ENCODE measurements around the gene IER3. TPM values are rescaled to one million over a fixed set of nuclear protein-coding genes. Genes with fewer than 3 reads are reported as not detected.

IER3 gene, protein sequence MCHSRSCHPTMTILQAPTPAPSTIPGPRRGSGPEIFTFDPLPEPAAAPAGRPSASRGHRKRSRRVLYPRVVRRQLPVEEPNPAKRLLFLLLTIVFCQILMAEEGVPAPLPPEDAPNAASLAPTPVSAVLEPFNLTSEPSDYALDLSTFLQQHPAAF
- total RNA-seq, result 100 to 1,000 TPM; 375 to 386 TPM

DNA sequence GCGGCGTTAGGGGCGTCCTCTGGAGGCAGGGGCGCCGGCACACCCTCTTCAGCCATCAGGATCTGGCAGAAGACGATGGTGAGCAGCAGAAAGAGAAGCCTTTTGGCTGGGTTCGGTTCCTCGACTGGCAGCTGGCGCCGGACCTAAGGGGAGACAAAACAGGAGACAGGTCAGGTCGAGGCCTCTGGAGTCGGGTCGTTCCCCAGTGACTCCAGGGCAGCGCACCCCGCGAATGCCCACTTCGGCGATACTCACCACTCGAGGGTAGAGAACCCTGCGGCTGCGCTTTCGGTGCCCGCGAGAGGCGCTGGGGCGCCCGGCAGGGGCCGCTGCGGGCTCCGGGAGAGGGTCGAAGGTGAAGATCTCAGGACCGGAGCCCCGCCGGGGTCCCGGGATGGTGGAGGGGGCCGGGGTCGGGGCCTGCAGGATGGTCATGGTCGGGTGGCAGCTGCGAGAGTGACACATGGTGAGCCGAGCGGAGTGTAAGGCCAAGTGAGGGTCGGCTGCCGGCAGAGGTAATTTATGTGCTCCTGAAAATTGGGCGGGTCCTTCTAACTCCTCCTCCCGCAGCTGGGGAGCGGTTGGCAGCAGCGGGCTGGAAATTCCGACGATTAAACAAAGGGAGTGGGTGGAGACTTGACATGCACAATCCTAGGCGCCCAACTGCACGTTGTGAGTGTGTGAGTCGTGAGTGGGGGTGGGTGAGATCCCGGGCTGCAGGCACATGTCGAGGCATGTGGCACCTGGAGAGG lies at the start of gene IER3:
Gene IER3, minus strand, starts transcription at position 494 of the 752 bp plus-strand sequence. Its CDS starts 29 bp downstream, at position 465.
- Mint-ChIP-seq H3K9me3 (no peaks in the 10 kb centered on the region), H3K4me1 (ENCODE audit: low read depth) (peaks cover 63% of the 10 kb centered on the region), H3K4me3 (peak within 1 kb of the TSS; percentile 99), H3K27ac (peak within 1 kb of the TSS; percentile 94), H3K36me3 (ENCODE audit: low read depth) (peaks cover 50% of the 10 kb centered on the region), H3K27me3 (no peaks in the 10 kb centered on the region)
- DNase-seq, result peak; percentile 94
- TF ChIP-seq, protein P1, sequence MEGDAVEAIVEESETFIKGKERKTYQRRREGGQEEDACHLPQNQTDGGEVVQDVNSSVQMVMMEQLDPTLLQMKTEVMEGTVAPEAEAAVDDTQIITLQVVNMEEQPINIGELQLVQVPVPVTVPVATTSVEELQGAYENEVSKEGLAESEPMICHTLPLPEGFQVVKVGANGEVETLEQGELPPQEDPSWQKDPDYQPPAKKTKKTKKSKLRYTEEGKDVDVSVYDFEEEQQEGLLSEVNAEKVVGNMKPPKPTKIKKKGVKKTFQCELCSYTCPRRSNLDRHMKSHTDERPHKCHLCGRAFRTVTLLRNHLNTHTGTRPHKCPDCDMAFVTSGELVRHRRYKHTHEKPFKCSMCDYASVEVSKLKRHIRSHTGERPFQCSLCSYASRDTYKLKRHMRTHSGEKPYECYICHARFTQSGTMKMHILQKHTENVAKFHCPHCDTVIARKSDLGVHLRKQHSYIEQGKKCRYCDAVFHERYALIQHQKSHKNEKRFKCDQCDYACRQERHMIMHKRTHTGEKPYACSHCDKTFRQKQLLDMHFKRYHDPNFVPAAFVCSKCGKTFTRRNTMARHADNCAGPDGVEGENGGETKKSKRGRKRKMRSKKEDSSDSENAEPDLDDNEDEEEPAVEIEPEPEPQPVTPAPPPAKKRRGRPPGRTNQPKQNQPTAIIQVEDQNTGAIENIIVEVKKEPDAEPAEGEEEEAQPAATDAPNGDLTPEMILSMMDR (IDR thresholded peaks at IDR 0.05), result peak; percentile 35
- ChIA-PET CTCF (interaction anchor here (0.7 to 2.4 kb wide), 11 partner anchors 11 to 140 kb away, joined by 3 to 9 read pairs (median 4); partner anchors contain the start of gene DDR1), POLR2A (interaction anchor here (0.7 to 10.9 kb wide), 24 partner anchors 9 to 251 kb away, joined by 3 to 212 read pairs (median 5); partner anchors contain the start of genes MRPS18B, PPP1R10 and TUBB)
- peak; percentile 56 for ATAC-seq
- intact Hi-C loops (cut with micrococcal nuclease), result loop anchor here (2.0 to 5.0 kb wide), 2 partner anchors 25 to 43 kb away; no protein-coding TSS in a partner anchor

DNA sequence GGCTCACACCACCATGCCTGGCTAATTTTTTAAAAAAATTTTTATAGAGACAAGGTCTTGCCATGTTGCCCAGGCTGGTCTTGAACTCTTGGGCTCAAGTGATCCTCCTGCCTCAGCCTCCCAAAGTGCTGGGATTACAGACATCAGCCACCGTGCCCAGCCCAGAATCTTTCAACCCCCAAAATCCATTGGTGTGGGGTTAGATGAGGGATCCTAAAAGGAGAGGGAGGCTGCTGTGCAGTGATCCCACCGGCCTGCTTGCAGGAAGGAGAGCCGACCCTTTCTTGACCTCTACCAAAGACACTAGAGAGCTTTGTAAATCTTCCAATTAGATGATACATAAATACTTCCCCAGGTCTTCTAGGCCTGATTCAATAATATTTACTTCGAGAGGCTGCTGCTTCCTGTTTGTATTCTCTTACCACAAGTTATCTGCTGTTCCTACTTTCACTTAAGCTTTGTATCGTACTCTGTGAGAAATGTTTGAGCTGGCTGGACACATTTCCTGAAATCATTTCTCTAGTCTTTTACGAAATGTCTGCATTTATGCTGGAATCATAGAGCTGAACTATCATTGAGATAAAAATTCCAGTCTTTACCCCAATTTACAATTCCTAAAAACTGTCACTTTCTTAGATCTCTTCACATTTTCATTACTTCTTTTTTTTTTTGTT lies 49.3 kb upstream of the IER3 start:
- POLR2A ChIA-PET, result interaction anchor here (0.7 to 2.3 kb wide), 9 partner anchors 8 to 58 kb away, joined by 3 to 11 read pairs (median 3); partner anchors contain the start of gene FLOT1
- peak overlapping the region; percentile 68 for H3K4me3 Mint-ChIP-seq
- ATAC-seq (peak; percentile 63), DNase-seq (no peak)
- CTCF ChIA-PET, result interaction anchor here (0.9 to 2.2 kb wide), 4 partner anchors 10 to 48 kb away, joined by 3 to 8 read pairs (median 4); no protein-coding TSS in a partner anchor
- peaks cover 4% of the 10 kb centered on the region for H3K9me3 Mint-ChIP-seq
- intact Hi-C loops (cut with micrococcal nuclease), result no loop called here
- H3K4me1 Mint-ChIP-seq (ENCODE audit: low read depth), result peaks cover 72% of the 10 kb centered on the region
- TF ChIP-seq, protein P1 (IDR thresholded peaks at IDR 0.05), result no peak
- no peaks in the 10 kb centered on the region for H3K27me3 Mint-ChIP-seq
- H3K36me3 Mint-ChIP-seq (ENCODE audit: low read depth), result peaks cover 46% of the 10 kb centered on the region
- H3K27ac Mint-ChIP-seq, result peak overlapping the region; percentile 94

DNA sequence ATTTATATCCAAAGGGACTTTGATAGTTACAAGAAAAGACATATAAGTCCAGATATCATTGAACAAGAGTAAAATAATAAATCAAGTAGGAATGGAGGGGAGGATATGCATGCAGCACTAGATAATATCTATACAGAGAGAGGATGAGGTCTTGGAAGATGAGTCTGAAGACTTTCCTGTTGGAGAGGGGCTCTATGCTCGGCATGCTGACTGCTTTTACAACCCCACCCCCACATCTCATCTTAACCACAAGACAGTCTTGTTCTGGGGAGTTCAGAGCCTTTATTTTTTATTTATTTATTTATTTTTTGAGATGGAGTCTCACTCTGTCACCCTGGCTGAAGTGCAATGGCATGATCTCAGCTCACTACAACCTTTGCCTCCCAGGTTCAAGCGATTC lies 48.4 kb upstream of the IER3 start:
- H3K27ac Mint-ChIP-seq, result peak overlapping the region; percentile 94
- peaks cover 46% of the 10 kb centered on the region for H3K36me3 Mint-ChIP-seq (ENCODE audit: low read depth)
- no peak for ATAC-seq
- no peak for DNase-seq
- TF ChIP-seq, protein P1 (IDR thresholded peaks at IDR 0.05), result no peak
- peaks cover 75% of the 10 kb centered on the region for H3K4me1 Mint-ChIP-seq (ENCODE audit: low read depth)
- CTCF ChIA-PET, result interaction anchor here (2.2 kb wide), 1 partner anchor 29 kb away, joined by 8 read pairs; no protein-coding TSS in a partner anchor
- POLR2A ChIA-PET, result interaction anchor here (2.3 to 7.9 kb wide), 2 partner anchors 18 to 23 kb away, joined by 11 to 67 read pairs; no protein-coding TSS in a partner anchor
- H3K9me3 Mint-ChIP-seq, result peaks cover 4% of the 10 kb centered on the region
- intact Hi-C loops (cut with micrococcal nuclease), result no loop called here
- no peaks in the 10 kb centered on the region for H3K27me3 Mint-ChIP-seq
- H3K4me3 Mint-ChIP-seq, result peak overlapping the region; percentile 12

DNA sequence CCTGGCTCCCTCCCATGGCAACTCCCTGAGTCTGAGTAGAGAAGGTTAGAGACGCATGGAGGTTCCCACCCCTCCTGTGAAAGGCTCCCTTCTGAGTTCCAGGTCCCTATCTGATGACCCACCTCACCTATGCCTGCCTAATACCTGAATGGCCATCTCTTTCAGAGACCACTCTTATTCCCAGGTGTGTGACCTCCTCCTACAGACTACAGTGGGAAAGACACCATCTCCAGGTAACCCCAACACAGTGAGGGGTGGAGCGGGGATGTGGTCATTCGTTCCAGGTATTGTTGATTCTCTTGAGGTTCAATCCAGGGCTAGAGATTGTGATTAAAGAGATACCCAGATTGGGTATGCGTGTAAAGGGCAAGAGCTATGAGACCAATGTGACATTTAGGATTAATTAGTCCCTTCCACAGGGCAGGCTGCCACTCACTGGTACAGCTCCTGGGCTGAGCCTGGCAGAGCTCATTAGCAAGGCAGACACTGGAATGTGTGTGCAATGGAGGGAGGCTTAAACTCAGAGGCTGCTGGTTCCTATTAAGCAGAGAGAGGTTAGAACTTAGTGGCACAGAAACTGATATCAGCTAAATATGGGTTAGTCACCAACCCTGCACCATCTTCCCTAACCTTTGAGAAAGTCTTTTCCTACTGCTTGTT lies 46.5 kb upstream of the IER3 start:
- POLR2A ChIA-PET, result interaction anchor here (0.8 to 12.9 kb wide), 7 partner anchors 7 to 48 kb away, joined by 4 to 162 read pairs (median 11); partner anchors contain the start of genes FLOT1 and IER3
- Mint-ChIP-seq H3K36me3 (ENCODE audit: low read depth) (peaks cover 49% of the 10 kb centered on the region), H3K4me1 (ENCODE audit: low read depth) (peaks cover 80% of the 10 kb centered on the region), H3K4me3 (peak overlapping the region; percentile 77), H3K27ac (peak overlapping the region; percentile 72), H3K27me3 (no peaks in the 10 kb centered on the region), H3K9me3 (peaks cover 3% of the 10 kb centered on the region)
- ATAC-seq, result no peak
- CTCF ChIA-PET, result interaction anchor here (1.0 to 2.3 kb wide), 3 partner anchors 29 to 68 kb away, joined by 3 to 5 read pairs (median 4); no protein-coding TSS in a partner anchor
- DNase-seq, result no peak
- intact Hi-C loops (cut with micrococcal nuclease), result no loop called here
- TF ChIP-seq, protein P1 (IDR thresholded peaks at IDR 0.05), result no peak
